Activated T-cell treated with anti-CD3 and anti-CD28 coated beads, Interleukin-2, amount 50 U/mL, for 72 hours (primary cell): Measurements from ENCODE around the gene ZNF507. TPM values are rescaled to one million over a fixed set of nuclear protein-coding genes. Genes with fewer than 3 reads are reported as not detected.
"Not testable (repeated sequence)": the region's sequence is repeated elsewhere in the genome, so short reads cannot be mapped to it uniquely, and the experiment has no call there.

ENCODE experiments used
- ATAC-seq, 2 donors: fragments of 150-1000 bp; cut with Tn5 transposase; replicated peaks in 1 of 2; 2 replicates each; pipeline ENCODE4 v1.10.0; 2021; ENCODE audit warnings: moderate library complexity in 2 of 2, mild to moderate bottlenecking in 1 of 2
- DNase-seq, 2 donors: peaks; one replicate each; pipeline ENCODE4 v3.0.0; 2021 to 2022; ENCODE audit warnings: mixed read lengths in 1 of 2
- H3K27ac Mint-ChIP-seq: one replicate; pipeline ENCODE4 v1.8.0; 2022; ENCODE audit warnings: mild to moderate bottlenecking, moderate library complexity, mixed read lengths
- H3K27me3 Mint-ChIP-seq: one replicate; pipeline ENCODE4 v1.8.0; 2022; ENCODE audit warnings: low read depth, mixed read lengths
- H3K36me3 Mint-ChIP-seq, 2 donors: one replicate each; pipeline ENCODE4 v1.8.0; 2022; ENCODE audit warnings: mixed read lengths in 2 of 2, mild to moderate bottlenecking in 1 of 2; ENCODE audit not compliant: insufficient read depth in 2 of 2
- H3K4me1 Mint-ChIP-seq: one replicate; pipeline ENCODE4 v1.8.0; 2022; ENCODE audit warnings: low read depth, mixed read lengths
- H3K4me3 Mint-ChIP-seq, 2 donors: one replicate each; pipeline ENCODE4 v1.8.0; 2022; ENCODE audit warnings: mild to moderate bottlenecking in 2 of 2, mixed read lengths in 2 of 2, moderate library complexity in 2 of 2
- H3K9me3 Mint-ChIP-seq, 2 donors: one replicate each; pipeline ENCODE4 v1.8.0; 2022; ENCODE audit warnings: mixed read lengths in 2 of 2
- total RNA-seq, 2 donors: library from RNA; stranded (reverse); gene quantifications; one replicate each; pipeline ENCODE4 v1.2.3, GENCODE V29; 2022

The ZNF507 gene
- total RNA-seq, 2 donors from 2014 or later: 22.3 to 26.2 TPM

GRCh38 chr19:32363632-32364031, 18.2 kb downstream of the ZNF507 start:
- peaks cover 10 to 29% of the 10 kb centered on the region in 2 donors for H3K36me3 Mint-ChIP-seq
- peaks cover 26% of the 10 kb centered on the region for H3K4me1 Mint-ChIP-seq

GRCh38 chr19:32364040-32364439, 18.6 kb downstream of the ZNF507 start:
- peaks cover 10 to 29% of the 10 kb centered on the region in 2 donors for H3K36me3 Mint-ChIP-seq
- H3K9me3 Mint-ChIP-seq: no peaks in the 10 kb centered on the region
- no peak overlapping the region for H3K27ac Mint-ChIP-seq
- H3K4me3 Mint-ChIP-seq: no peak overlapping the region
- no peaks in the 10 kb centered on the region for H3K27me3 Mint-ChIP-seq
- no peak for DNase-seq
- no peak for ATAC-seq
- peaks cover 26% of the 10 kb centered on the region for H3K4me1 Mint-ChIP-seq

More at GRCh38 chr19:32363632-32364031, 18.2 kb downstream of the ZNF507 start:
- ATAC-seq: no peak
- no peak overlapping the region for H3K27ac Mint-ChIP-seq
- H3K4me3 Mint-ChIP-seq: no peak overlapping the region
- no peaks in the 10 kb centered on the region for H3K27me3 Mint-ChIP-seq
- H3K9me3 Mint-ChIP-seq: no peaks in the 10 kb centered on the region
- DNase-seq: no peak

GRCh38 chr19:32367063-32367462, 21.7 kb downstream of the ZNF507 start:
- Mint-ChIP-seq H3K36me3 (peaks cover 13 to 45% of the 10 kb centered on the region in 2 donors), H3K27ac (peak overlapping the region; percentile 68), H3K4me1 (peaks cover 23% of the 10 kb centered on the region), H3K27me3 (no peaks in the 10 kb centered on the region), H3K9me3 (no peaks in the 10 kb centered on the region), H3K4me3 (no peak overlapping the region)
- no peak for DNase-seq
- ATAC-seq: no peak

DNA sequence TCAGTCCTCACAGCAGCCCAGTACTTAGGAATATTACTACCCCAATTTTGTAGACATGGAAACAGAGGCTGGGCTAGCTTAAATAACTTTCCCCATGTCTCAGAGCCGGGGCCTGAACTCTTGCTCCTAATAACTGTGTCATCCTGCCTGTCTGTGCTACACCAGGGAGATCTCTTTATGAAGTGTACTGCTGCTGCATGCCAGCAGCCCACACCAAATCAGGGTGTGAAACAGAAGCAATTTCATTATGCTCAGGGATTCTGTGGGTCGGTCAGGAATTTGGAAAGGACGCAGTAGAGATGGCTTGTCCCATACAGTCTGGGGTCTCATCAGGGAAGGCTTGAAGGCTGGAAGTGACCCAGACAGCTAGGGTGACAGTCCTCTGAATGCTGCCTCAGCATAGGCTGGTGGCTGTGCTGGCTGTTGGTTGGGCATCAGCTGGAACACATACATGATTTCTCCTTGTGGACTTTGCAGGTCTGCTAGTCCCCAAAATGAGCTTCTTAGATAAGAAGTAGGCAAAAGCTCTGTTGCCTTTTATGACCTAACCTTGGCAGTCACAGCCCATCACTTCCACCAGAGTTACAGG, 22.6 kb downstream of the ZNF507 start:
- ATAC-seq (no peak), DNase-seq (no peak)
- peaks cover 18 to 46% of the 10 kb centered on the region in 2 donors for H3K36me3 Mint-ChIP-seq
- H3K4me1 Mint-ChIP-seq: peaks cover 23% of the 10 kb centered on the region
- H3K9me3 Mint-ChIP-seq: no peaks in the 10 kb centered on the region
- H3K27me3 Mint-ChIP-seq: no peaks in the 10 kb centered on the region
- peak overlapping the region; percentile 77 for H3K27ac Mint-ChIP-seq
- no peak overlapping the region for H3K4me3 Mint-ChIP-seq

DNA sequence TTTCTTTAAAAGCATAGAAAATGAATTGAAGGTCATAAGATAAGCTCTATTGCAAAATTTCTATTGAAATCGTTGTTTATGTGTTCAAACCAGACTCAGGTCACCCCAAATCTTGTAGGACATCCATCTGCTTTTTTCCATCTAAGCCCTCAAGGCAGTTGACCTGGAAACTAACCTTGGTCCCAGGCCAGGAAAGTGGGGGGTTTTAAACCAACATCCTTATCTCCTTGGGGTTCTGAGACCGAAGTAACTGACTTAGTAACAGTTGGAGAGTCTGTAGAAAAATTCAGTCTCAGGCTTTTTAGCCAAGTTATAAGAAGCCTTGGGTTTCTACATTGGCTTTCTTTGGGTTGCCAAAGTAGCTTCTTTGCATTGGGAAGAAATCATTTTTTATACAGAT, 23.4 kb downstream of the ZNF507 start:
- Mint-ChIP-seq H3K36me3 (peaks cover 18 to 49% of the 10 kb centered on the region in 2 donors), H3K4me3 (no peak overlapping the region), H3K27me3 (no peaks in the 10 kb centered on the region), H3K27ac (peak overlapping the region; percentile 77), H3K4me1 (peaks cover 18% of the 10 kb centered on the region), H3K9me3 (no peaks in the 10 kb centered on the region)
- DNase-seq: no peak
- ATAC-seq: no peak

- peaks cover 16 to 31% of the 10 kb centered on the region in 2 donors for H3K36me3 Mint-ChIP-seq
- no peak overlapping the region for H3K4me3 Mint-ChIP-seq
- no peaks in the 10 kb centered on the region for H3K9me3 Mint-ChIP-seq
- no peaks in the 10 kb centered on the region for H3K27me3 Mint-ChIP-seq
- no peak overlapping the region for H3K27ac Mint-ChIP-seq
- H3K4me1 Mint-ChIP-seq: no peaks in the 10 kb centered on the region
- no peak for DNase-seq
- no peak for ATAC-seq
Measured at GRCh38 chr19:32372726-32373517, 27.5 kb downstream of the ZNF507 start.

DNA sequence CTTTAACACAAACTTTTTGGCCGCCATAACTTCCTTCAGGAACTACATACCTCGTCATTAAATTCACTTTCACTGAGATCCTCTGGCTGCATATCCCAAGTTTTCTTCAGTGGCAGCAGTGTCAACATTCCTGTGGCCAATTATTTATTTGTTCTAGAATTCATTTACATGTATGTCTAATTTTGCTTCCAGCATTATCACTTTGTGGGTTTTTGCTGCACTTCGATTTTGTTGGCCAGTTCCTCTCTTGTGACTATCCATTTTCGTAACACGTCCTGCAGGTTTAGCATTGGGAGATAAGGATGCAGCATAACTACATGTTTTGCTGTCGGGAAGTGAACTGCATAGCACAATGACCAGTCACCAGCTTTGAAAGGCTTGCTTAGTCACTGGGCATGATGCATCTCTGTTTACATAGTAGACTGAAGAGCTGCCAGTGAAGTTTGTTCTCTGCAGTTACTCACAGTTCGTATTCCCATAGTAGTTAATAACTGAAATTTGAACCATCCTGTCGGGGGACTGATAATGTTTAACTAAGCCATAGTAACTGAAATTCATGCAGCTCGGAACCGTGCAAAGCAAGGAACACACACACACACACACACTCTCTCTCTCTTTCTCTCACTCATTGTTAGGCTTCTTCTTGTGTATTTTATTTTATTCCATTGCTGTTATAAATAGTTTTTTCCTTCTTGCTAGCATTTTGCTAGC, 28.3 kb downstream of the ZNF507 start:
- Mint-ChIP-seq H3K4me1 (no peaks in the 10 kb centered on the region), H3K27ac (no peak overlapping the region), H3K27me3 (no peaks in the 10 kb centered on the region), H3K4me3 (no peak overlapping the region), H3K9me3 (no peaks in the 10 kb centered on the region), H3K36me3 (peaks cover 16 to 29% of the 10 kb centered on the region in 2 donors)
- ATAC-seq: no peak
- no peak for DNase-seq

- not testable (repeated sequence) for H3K27ac Mint-ChIP-seq, ATAC-seq, H3K27me3 Mint-ChIP-seq, H3K9me3 Mint-ChIP-seq, DNase-seq, H3K4me3 Mint-ChIP-seq, H3K4me1 Mint-ChIP-seq
- peaks cover 14 to 30% of the 10 kb centered on the region in 2 donors for H3K36me3 Mint-ChIP-seq
Measured at GRCh38 chr19:32374362-32374761, 29.0 kb downstream of the ZNF507 start.

- H3K27me3 Mint-ChIP-seq, H3K27ac Mint-ChIP-seq, H3K4me1 Mint-ChIP-seq, ATAC-seq, H3K9me3 Mint-ChIP-seq, H3K4me3 Mint-ChIP-seq, DNase-seq: not testable (repeated sequence)
- H3K36me3 Mint-ChIP-seq: peaks cover 10 to 13% of the 10 kb centered on the region in 2 donors
Measured at GRCh38 chr19:32377088-32377487, 31.7 kb downstream of the ZNF507 start.

- no peaks in the 10 kb centered on the region for H3K9me3 Mint-ChIP-seq
- no peaks in the 10 kb centered on the region for H3K27me3 Mint-ChIP-seq
- peaks cover 7% of the 10 kb centered on the region for H3K4me1 Mint-ChIP-seq
- H3K4me3 Mint-ChIP-seq: no peak overlapping the region
- peaks cover 11 to 12% of the 10 kb centered on the region in 2 donors for H3K36me3 Mint-ChIP-seq
- H3K27ac Mint-ChIP-seq: peak overlapping the region; percentile 39
- DNase-seq (no peak), ATAC-seq (no peak)
Measured at GRCh38 chr19:32380269-32380668, 34.9 kb downstream of the ZNF507 start.

GRCh38 chr19:32387701-32388392, 42.4 kb downstream of the ZNF507 start:
- DNase-seq (no peak), ATAC-seq (no peak)
- peaks cover 2 to 3% of the 10 kb centered on the region in 2 donors for H3K36me3 Mint-ChIP-seq
- no peaks in the 10 kb centered on the region for H3K9me3 Mint-ChIP-seq
- H3K4me1 Mint-ChIP-seq: no peaks in the 10 kb centered on the region
- no peaks in the 10 kb centered on the region for H3K27me3 Mint-ChIP-seq
- H3K27ac Mint-ChIP-seq: no peak overlapping the region
- no peak overlapping the region for H3K4me3 Mint-ChIP-seq

GRCh38 chr19:32388393-32388855, 43.0 kb downstream of the ZNF507 start:
- Mint-ChIP-seq H3K27ac (no peak overlapping the region), H3K4me1 (no peaks in the 10 kb centered on the region), H3K36me3 (peaks cover 0 to 3% of the 10 kb centered on the region in 2 donors), H3K27me3 (no peaks in the 10 kb centered on the region), H3K4me3 (no peak overlapping the region), H3K9me3 (no peaks in the 10 kb centered on the region)
- ATAC-seq: no peak
- no peak for DNase-seq
